Stimulated activated CD4-positive, alpha-beta T cell treated with anti-CD3 and anti-CD28 coated beads, Interleukin-15, amount 100 ng/mL, for 24 hours (primary cell): Measurements from ENCODE around the gene KCNN4.

Experiments
- DNase-seq: peaks from one replicate; pipeline ENCODE4 v3.0.0-alpha.2; 2020

Gene KCNN4

DNA sequence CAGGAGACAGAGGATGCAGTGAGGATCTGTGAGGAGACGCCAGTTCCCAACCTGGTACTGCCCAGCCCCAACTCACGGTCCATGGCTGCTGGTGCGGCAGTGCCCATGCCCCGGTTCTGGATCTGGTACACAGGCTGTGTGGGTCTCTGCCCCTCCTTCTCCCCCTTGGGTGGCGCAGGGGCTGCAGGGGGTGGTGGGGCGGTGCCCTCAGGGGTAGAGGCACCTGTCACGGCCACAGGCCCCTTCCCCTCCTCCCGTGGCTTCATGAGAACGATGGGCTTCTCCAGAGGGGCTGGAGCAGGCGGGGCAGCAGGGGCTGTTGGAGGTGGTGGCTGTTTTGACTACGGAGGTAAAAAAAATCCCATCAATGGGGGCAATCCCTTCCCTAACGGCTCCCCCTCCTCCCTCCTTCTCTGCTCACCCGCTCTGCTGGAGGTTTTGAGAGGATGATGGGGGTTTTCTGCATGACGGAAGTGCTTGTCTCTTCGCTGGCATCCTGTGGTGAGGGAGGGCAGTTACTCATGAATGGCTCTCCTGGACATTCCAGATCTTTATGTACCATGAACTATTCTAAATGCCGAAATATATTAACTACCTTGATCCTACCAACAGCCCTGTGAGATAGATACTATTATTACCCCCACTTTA lies 33.1 kb downstream of the KCNN4 start:
- DNase-seq, result no peak

DNA sequence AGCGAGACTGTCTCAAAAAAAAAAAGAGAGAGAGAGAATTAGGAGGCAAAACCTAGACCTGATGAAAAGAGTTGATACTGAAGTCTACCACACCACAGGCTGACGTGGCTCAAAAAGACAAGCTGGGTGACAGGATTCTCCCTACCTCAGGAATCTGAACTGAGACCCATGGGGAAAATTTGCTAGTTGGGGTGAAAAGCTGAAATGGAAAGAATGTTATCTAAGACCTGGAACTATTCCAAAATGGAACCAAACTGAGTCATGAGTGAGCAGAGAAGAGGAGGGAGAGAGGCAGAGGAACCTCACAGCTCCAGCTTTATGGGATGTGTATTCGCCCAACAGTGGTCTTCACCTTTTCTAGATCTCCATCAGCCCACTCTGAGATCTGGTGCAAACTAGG lies 37.7 kb downstream of the KCNN4 start:
- no peak for DNase-seq

- DNase-seq, result no peak
These were observed 39.5 kb downstream of the KCNN4 start for GRCh38 chr19:43741075-43741825.

- DNase-seq, result no peak
These were observed 41.1 kb downstream of the KCNN4 start for GRCh38 chr19:43739439-43740235.

DNA sequence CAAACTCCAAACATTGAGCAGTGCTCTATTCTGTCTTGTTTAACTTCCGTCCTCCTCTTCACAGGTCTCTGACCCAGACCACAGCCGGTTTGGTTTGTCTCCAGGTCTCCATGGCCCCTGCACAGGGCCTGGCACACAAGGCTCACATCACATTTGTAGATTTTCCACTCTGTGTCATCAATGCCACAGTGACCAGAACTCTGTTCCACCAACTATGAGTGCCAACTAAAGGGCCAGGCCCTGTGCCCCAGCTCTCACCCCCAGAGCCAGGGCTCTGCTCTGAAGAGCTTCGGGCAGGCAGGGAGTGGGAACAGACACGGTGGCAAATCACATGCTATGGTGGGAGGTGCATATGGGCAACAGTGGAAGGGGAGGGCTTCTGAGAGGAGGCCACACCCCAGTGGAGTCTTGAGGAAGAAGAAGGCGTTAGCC lies 42.0 kb downstream of the KCNN4 start:
- DNase-seq, result no peak

- no peak for DNase-seq
These were observed 44.8 kb downstream of the KCNN4 start for GRCh38 chr19:43735957-43736356.

DNA sequence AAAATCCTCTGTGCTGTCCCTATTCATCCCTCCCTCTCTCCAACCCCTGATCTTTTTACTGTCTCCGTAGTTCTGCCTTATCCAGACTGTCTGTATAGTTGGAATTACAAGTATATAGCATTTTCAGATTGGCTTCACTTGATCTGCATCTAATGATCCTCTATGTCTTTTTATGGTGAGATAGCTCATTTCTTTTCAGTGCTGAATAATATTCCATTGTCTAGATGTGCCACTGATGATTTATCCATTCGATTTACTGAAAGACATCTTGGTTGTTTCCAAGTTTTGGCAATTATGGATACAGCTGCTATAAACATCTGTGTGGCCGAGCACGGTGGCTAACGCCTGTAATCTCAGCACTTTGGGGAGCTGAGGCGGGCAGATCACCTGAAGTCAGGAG lies 45.8 kb downstream of the KCNN4 start:
- DNase-seq, result no peak

DNA sequence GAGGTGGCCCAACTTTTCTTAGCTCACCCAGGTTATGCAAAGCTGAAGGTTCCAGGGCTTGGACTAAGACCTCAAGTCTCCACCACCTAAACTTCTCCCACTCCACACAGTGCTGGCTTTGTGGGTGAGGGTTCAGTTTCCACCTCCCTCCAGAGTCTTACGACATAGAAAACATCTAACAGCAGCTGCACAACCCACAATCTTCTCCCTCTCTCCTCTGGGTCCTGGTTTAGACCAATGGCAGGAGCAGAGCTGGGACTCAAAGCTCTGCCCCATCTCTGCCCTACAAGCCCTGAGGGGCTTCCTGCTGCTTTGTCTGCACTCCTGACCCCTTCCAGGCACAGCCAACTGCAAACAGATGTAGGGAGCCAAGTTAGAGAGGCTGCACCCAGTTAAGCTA lies 48.9 kb downstream of the KCNN4 start:
- DNase-seq, result no peak

GRCh38 chr19:43731346-43731745 lies 49.4 kb downstream of the KCNN4 start:
- no peak for DNase-seq

DNA sequence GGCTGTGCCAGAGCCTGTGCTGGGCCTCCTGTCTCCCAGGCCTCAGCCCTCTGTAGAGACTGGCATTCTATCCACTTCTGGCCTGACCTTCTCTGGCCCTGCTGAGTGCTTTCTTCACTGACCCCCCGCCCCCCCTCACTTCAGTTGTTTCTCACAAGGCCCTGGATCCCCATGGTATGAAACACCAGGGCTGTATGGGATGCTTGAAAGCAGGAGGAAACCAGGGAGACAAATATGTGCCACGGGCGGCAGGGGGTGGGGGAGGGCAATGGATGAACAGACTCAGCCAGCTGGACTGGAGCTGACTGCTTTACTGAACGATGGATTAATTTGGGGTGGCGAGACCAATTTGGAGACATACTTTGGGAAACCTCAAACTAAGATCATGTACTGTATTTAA lies 50.9 kb downstream of the KCNN4 start:
- DNase-seq, result no peak

- DNase-seq, result no peak
These were observed 53.2 kb downstream of the KCNN4 start for GRCh38 chr19:43727593-43727853.

DNA sequence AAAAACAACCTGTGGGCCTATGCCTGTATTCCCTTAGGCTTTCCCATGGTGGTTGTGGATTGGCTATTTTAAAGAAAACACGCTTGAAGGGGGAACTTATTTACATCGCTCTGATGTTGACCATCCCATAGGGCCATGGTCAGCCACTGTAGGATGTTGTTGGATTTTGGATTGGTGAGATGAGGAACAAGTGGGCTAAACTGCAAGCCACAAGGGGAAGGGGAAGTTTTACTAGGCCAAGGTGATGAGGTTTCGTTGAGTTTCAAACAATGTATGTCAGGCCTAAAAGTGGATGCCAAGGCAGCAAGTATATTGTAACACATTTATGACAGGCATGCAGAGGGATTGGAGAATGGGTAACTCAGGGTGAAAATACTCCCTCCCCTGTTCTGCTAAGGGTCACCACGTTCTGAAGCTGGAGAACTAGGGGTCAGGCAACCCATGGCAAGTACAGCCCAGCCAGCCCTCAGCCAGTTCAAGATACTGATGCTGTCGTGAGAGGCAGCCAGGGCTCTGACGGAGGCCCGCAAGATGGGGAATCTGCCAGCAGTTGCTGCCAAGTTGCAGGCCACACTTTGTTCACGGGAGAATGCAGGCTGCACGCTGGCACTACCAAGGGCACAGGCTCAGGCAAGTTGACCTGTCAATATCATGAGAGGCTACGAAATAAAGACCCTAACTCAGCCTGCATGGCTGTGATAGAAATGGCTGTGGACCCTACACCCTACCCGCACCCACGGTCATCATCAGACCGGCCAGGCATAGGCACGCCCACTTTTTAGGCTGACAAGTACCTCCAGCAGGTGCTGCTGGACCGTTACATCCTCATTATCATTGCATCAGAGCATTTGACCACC lies 53.8 kb downstream of the KCNN4 start:
- no peak for DNase-seq

- DNase-seq, result no peak
These were observed 55.3 kb downstream of the KCNN4 start for GRCh38 chr19:43725468-43725867.

DNA sequence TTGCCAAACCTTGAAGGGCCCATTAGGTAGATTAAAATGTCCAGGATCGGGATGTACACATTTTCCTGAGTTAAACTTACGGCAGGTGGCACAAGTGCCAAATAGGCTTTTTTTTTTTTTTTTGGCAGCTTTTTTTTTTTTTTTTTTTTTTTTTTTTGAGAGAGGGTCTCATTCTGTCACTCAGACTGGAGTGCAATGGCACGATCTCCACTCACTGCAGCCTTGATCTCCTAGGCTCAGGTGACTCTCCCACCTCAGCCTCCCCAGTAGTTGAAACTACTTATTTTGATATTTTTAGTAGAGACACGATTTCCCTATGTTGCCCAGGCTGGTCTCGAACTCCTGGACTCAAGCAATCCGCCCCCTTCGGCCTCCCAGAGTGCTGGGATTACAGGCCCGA lies 55.9 kb downstream of the KCNN4 start:
- no peak for DNase-seq

GRCh38 chr19:43723588-43723987 lies 57.2 kb downstream of the KCNN4 start:
- no peak for DNase-seq

DNA sequence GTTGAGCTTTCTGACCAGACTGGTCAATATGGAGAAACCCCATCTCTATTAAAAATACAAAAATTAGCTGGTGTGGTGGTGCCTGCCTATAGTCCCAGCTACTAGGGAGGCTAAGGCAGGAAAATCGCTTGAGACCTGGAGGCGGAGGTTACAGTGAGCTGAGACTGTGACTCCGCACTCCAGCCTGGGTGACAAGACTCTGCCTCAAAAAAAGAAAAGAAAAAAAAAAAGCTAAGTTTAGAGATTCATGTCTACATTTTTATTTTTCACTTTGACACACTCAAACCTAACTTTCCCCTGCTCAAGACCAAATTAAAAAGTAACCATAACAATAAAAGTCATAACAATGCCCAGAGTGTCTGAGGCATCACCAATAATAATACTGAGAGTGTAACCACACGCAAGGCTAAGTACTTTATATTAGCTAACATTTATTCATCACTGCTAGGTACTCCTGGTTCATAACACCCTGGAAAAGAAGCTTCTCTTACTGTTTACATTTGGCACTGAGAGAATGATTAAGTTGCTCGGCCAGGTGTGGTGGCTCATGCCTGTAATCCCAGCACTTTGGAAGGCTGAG lies 59.2 kb downstream of the KCNN4 start:
- DNase-seq, result no peak

DNA sequence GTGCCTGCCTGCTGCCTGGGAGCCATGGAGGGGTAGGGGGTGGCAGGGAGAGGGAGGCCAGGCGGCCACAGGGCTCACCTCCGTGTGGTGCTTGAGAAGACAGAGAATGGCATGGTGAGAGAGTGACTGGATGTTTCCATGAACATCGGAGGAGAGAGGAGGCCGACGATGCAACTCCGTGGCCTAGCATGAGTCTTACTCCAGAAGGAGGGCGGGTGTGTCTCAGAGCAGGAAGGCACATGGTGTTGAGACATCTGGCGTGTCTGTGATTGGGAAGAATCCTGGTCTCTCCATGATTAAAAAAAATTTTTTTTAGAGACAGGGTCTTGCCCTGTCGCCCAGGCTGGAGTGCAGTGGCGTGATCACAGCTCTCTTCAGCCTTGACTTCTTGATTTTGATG lies 59.8 kb downstream of the KCNN4 start:
- no peak for DNase-seq

- DNase-seq, result no peak
These were observed 60.9 kb downstream of the KCNN4 start for GRCh38 chr19:43719918-43720317.

DNA sequence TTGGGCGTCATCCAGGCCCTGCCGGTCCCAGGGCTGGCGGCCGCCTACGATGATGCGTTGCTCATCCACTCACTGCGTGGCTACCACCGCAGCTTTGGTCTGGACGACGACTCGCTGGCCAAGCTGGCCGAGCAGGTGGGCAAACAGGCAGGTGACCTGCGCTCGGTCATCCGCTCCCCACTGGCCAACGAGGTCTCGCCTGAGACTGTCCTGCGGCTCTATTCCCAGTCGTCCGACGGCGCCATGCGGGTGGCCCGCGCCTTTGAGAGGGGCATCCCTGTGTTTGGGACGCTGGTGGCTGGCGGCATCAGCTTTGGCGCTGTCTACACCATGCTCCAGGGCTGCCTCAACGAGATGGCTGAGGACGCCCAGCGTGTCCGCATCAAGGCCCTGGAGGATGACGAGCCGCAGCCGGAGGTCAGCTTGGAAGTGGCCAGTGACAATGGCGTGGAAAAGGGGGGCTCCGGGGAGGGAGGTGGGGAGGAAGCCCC lies 61.4 kb downstream of the KCNN4 start:
- DNase-seq, result no peak

- no peak for DNase-seq
These were observed 62.0 kb downstream of the KCNN4 start for GRCh38 chr19:43718627-43719377.
